KOPT-K1 (cell line): ENCODE results near the gene MOGAT1.
"Not testable (repeated sequence)": the region's sequence is repeated elsewhere in the genome, so short reads cannot be mapped to it uniquely, and the experiment has no call there.

Experiments used
- H3K27ac ChIP-seq: fragments of 200-600 bp; sonication (generic); 2 replicates; pipeline ENCODE4 v1.5.1; 2016; ENCODE audit warnings: antibody characterized with exemption, mild to moderate bottlenecking, low read depth, low read length; ENCODE audit not compliant: poor library complexity, severe bottlenecking
- H3K36me3 ChIP-seq: fragments of 200-600 bp; sonication (generic); 2 replicates; pipeline ENCODE4 v1.5.1; 2017; ENCODE audit warnings: antibody characterized with exemption, mild to moderate bottlenecking, low read length, moderate library complexity; ENCODE audit not compliant: insufficient read depth
- H3K9me3 ChIP-seq: fragments of 200-600 bp; sonication (generic); 2 replicates; pipeline ENCODE4 v1.5.1; 2017; ENCODE audit warnings: antibody characterized with exemption, low read length, mild to moderate bottlenecking; ENCODE audit not compliant: insufficient read depth, poor library complexity, severe bottlenecking

MOGAT1 gene

DNA sequence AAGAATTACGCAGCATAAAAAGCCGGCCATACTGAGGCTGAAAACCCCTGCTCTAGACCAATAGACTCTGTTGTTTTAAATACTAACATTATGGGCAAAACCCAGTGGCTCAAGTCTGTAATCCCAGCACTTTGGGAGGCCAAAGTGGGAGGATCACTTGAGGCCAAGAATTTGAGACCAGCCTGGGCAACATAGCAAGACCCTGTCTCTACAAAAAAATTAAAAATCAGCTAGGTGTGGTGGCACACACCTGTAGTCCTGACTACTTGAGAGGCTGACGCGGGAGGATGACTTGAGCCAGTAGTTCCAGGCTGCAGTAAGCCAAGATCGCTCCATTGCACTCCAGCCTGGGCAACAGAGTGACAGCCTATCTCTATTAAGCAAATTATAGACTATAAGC lies 84.1 kb downstream of the MOGAT1 start:
- H3K27ac ChIP-seq, H3K9me3 ChIP-seq, H3K36me3 ChIP-seq: not testable (repeated sequence)

- H3K36me3 ChIP-seq = no peaks in the 10 kb centered on the region
- H3K27ac ChIP-seq = no peak overlapping the region
- H3K9me3 ChIP-seq = no peaks in the 10 kb centered on the region
Observed at GRCh38 chr2:222756362-222756831, 84.9 kb downstream of the MOGAT1 start.

- H3K9me3 ChIP-seq = no peaks in the 10 kb centered on the region
- H3K36me3 ChIP-seq = no peaks in the 10 kb centered on the region
- H3K27ac ChIP-seq = no peak overlapping the region
Observed at GRCh38 chr2:222756951-222757650, 85.6 kb downstream of the MOGAT1 start.
